Erythroblast (primary cell): ENCODE data around the gene SYDE1.
"Not testable (repeated sequence)": the region's sequence is repeated elsewhere in the genome, so short reads cannot be mapped to it uniquely, and the experiment has no call there.

Experiments used
- GATA1 ChIP-seq: IDR thresholded peaks from 2 replicates; pipeline ENCODE4 v1.6.1; 2011; ENCODE audit warnings: low read depth, mild to moderate bottlenecking, control low read depth, low read length, moderate library complexity
- POLR2A ChIP-seq: IDR thresholded peaks from 2 replicates; pipeline ENCODE4 v1.6.1; 2011; ENCODE audit warnings: mild to moderate bottlenecking, low read length

DNA sequence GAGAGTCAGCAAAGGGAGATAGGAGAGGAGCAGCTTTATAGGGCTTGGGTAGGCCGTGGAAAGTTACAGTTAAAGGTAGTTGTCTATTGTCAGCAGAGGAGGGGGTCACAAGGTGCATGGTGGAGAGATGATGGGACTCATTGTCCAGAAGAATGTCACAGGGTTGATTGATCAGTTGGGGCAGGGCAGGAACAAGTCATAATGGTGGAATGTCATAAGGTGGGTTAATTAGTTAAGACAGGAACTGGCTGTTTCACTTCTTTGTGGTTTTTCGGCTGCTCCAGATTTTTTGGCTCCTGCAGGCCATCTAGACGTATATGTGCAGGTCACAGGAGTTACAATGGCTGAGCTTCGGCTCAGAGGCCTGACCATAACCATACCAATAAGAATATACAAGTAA, 36.8 kb upstream of the SYDE1 start:
- not testable (repeated sequence) for TF ChIP-seq POLR2A, GATA1
